HS-27A (cell line): Measurements from ENCODE around the gene ASB13.
"Not testable (repeated sequence)": the region's sequence is repeated elsewhere in the genome, so short reads cannot be mapped to it uniquely, and the experiment has no call there.

Experiments
- DNase-seq: peaks from one replicate; pipeline ENCODE4 v3.0.0-alpha.2; 2012; ENCODE audit warnings: low read depth, missing footprints

ASB13 gene

GRCh38 chr10:5604961-5605360 lies 61.4 kb downstream of the ASB13 start:
- DNase-seq, result no peak

GRCh38 chr10:5604236-5604925 lies 62.0 kb downstream of the ASB13 start:
- no peak for DNase-seq

GRCh38 chr10:5603848-5604170 lies 62.6 kb downstream of the ASB13 start:
- no peak for DNase-seq

- DNase-seq, result no peak
These were observed 63.1 kb downstream of the ASB13 start for GRCh38 chr10:5603091-5603847.

- DNase-seq, result no peak
These were observed 64.4 kb downstream of the ASB13 start for GRCh38 chr10:5601826-5602495.

- no peak for DNase-seq
These were observed 65.5 kb downstream of the ASB13 start for GRCh38 chr10:5600908-5601307.

- DNase-seq, result no peak
These were observed 66.5 kb downstream of the ASB13 start for GRCh38 chr10:5599613-5600520.

- no peak for DNase-seq
These were observed 68.2 kb downstream of the ASB13 start for GRCh38 chr10:5598085-5598690.

- DNase-seq, result no peak
These were observed 69.6 kb downstream of the ASB13 start for GRCh38 chr10:5596611-5597341.

GRCh38 chr10:5595994-5596471 lies 70.4 kb downstream of the ASB13 start:
- no peak for DNase-seq

- no peak for DNase-seq
These were observed 70.8 kb downstream of the ASB13 start for GRCh38 chr10:5595591-5595990.

- no peak for DNase-seq
These were observed 71.3 kb downstream of the ASB13 start for GRCh38 chr10:5595095-5595494.

- no peak for DNase-seq
These were observed 71.9 kb downstream of the ASB13 start for GRCh38 chr10:5594271-5595049.

GRCh38 chr10:5593347-5593746 lies 73.0 kb downstream of the ASB13 start:
- DNase-seq, result not testable (repeated sequence)

- DNase-seq, result no peak
These were observed 74.3 kb downstream of the ASB13 start for GRCh38 chr10:5592070-5592469.

- no peak for DNase-seq
These were observed 75.0 kb downstream of the ASB13 start for GRCh38 chr10:5591336-5591824.

- no peak for DNase-seq
These were observed 75.6 kb downstream of the ASB13 start for GRCh38 chr10:5590816-5591215.

- DNase-seq, result no peak
These were observed 76.5 kb downstream of the ASB13 start for GRCh38 chr10:5589661-5590511.
